DND-41 (cell line): Measurements from ENCODE around the gene DENND5B.

Experiments used
- ATAC-seq: fragments of 200-7000 bp; cut with Tn5 transposase; 3 replicates; pipeline ENCODE4 v1.9.1; 2021; ENCODE audit warnings: low read depth; ENCODE audit not compliant: insufficient read depth
- DNase-seq: peaks from one replicate; pipeline ENCODE4 v3.0.0-alpha.2; 2020
- H2AFZ ChIP-seq: 2 replicates; pipeline ENCODE4 v1.6.0; 2012; ENCODE audit warnings: low read depth, low read length
- H3K27ac ChIP-seq: 2 replicates; pipeline ENCODE4 v1.5.1; 2012; ENCODE audit warnings: low read length, inconsistent platforms
- H3K27me3 ChIP-seq: fragments of 200-600 bp; sonication (generic); 2 replicates; pipeline ENCODE4 v1.6.0; 2012; ENCODE audit warnings: low read length, mild to moderate bottlenecking, inconsistent platforms; ENCODE audit not compliant: insufficient read depth, poor library complexity
- H3K36me3 ChIP-seq: 2 replicates; pipeline ENCODE4 v1.5.1; 2012; ENCODE audit warnings: low read length, inconsistent platforms; ENCODE audit not compliant: insufficient read depth
- H3K4me1 ChIP-seq: 2 replicates; pipeline ENCODE4 v1.5.1; 2012; ENCODE audit warnings: mild to moderate bottlenecking, low read length; ENCODE audit not compliant: insufficient read depth
- H3K4me2 ChIP-seq: 2 replicates; pipeline ENCODE4 v1.6.0; 2012; ENCODE audit warnings: mild to moderate bottlenecking, moderate library complexity, low read length, inconsistent platforms; ENCODE audit not compliant: insufficient read depth
- H3K4me3 ChIP-seq, 2 experiments: fragments of 200-600 bp in 1 of 2; shearing (Covaris generic) in 1 of 2; 2 replicates each; pipeline ENCODE4 v1.5.1; 2012 to 2016; ENCODE audit warnings: inconsistent platforms in 2 of 2, low read length in 2 of 2, mild to moderate bottlenecking in 2 of 2, low read depth in 1 of 2, moderate library complexity in 1 of 2
- H3K79me2 ChIP-seq: 2 replicates; pipeline ENCODE4 v1.6.0; 2012; ENCODE audit warnings: low read length, inconsistent platforms; ENCODE audit not compliant: insufficient read depth
- H3K9ac ChIP-seq: 2 replicates; pipeline ENCODE4 v1.6.0; 2012; ENCODE audit warnings: low read depth, mild to moderate bottlenecking, inconsistent platforms, low read length, moderate library complexity
- H3K9me3 ChIP-seq: 2 replicates; pipeline ENCODE4 v1.5.1; 2012; ENCODE audit warnings: low read length, moderate library complexity, mild to moderate bottlenecking, inconsistent platforms; ENCODE audit not compliant: insufficient read depth, severe bottlenecking
- H4K20me1 ChIP-seq: 2 replicates; pipeline ENCODE4 v1.6.0; 2012; ENCODE audit warnings: low read length; ENCODE audit not compliant: insufficient read depth
- CTCF ChIP-seq: IDR thresholded peaks from 2 replicates; pipeline ENCODE4 v1.5.1; 2012; ENCODE audit warnings: borderline replicate concordance, low read length, moderate library complexity, mild to moderate bottlenecking; ENCODE audit not compliant: poor library complexity, severe bottlenecking; ENCODE audit errors: extremely low read depth
- EZH2 ChIP-seq: IDR thresholded peaks from 3 replicates; pipeline ENCODE4 v1.6.1; 2012; ENCODE audit warnings: borderline replicate concordance, low read depth, mild to moderate bottlenecking, moderate library complexity, low read length, inconsistent platforms; ENCODE audit not compliant: severe bottlenecking

DENND5B gene

DNA sequence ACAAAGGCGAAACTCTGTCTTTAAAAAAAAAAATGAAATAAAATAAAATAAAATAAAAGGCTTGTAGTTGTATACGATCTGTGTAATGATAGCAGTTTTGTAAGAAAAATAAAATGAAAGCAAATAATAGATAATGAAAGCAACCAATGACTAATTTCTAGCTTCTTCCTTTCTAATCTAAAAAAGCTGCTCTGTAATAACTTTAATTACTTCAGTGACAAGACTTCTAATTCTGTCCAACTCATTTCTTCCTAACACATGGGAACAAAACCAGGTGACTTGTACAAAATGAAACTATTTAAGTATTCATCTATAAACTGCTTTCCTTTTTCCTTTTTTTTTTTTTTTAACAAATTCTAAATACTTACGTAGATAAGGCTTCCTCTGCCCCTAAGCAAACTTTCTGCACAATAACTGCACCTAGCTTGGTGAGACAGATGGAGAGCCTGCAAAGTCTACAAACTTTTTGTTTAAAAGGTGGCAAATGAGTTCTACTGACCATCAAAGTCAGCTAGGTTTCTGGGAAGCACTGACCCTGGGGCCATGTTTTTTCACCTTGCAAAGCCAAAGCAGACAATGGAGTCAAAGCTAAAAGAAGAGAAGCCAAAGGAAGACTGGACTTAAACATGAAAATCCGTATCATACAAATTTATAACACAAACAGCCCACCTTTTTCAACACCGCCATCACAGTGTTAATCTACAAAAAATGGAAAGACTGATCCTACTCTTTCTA lies 28.2 kb downstream of the DENND5B start:
- H4K20me1 ChIP-seq, result no peaks in the 10 kb centered on the region
- no peak overlapping the region for H3K4me3 ChIP-seq
- no peaks in the 10 kb centered on the region for H3K36me3 ChIP-seq
- H2AFZ ChIP-seq, result no peak overlapping the region
- no peak overlapping the region for H3K27ac ChIP-seq
- ATAC-seq (no peak), DNase-seq (no peak)
- H3K4me1 ChIP-seq, result no peaks in the 10 kb centered on the region
- TF ChIP-seq CTCF (no peak), EZH2 (no peak)
- H3K79me2 ChIP-seq, result no peaks in the 10 kb centered on the region
- no peaks in the 10 kb centered on the region for H3K9me3 ChIP-seq
- H3K27me3 ChIP-seq, result peaks cover 27% of the 10 kb centered on the region
- no peak overlapping the region for H3K4me2 ChIP-seq
- no peak overlapping the region for H3K9ac ChIP-seq

- no peak overlapping the region for H2AFZ ChIP-seq
- no peak overlapping the region for H3K9ac ChIP-seq
- no peak overlapping the region for H3K27ac ChIP-seq
- no peaks in the 10 kb centered on the region for H4K20me1 ChIP-seq
- ATAC-seq, result no peak
- DNase-seq, result no peak
- H3K36me3 ChIP-seq, result no peaks in the 10 kb centered on the region
- no peaks in the 10 kb centered on the region for H3K9me3 ChIP-seq
- no peak overlapping the region for H3K4me2 ChIP-seq
- H3K4me1 ChIP-seq, result no peaks in the 10 kb centered on the region
- no peak overlapping the region for H3K4me3 ChIP-seq
- no peak for TF ChIP-seq EZH2
- TF ChIP-seq CTCF, result no peak
- no peaks in the 10 kb centered on the region for H3K79me2 ChIP-seq
- peaks cover 27% of the 10 kb centered on the region for H3K27me3 ChIP-seq
Observed at GRCh38 chr12:31560516-31560915, 30.4 kb downstream of the DENND5B start.

DNA sequence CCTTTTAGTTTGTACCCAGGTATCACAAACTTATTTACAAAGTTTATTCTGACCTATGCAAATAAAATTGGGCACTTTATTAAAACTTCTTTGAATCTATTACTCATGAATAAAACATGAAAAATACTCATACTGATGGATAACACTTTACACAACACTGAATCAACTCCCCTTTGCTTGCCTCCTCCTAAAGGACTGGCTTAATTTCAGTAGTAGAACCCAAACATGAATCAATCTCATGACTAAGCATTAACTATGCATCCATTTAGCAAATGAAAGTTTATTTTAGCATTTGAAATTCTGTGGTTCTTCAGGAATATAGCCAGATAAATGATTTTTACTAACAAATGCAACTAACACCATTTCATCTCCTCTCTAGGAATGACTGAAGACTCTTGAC lies 32.4 kb downstream of the DENND5B start:
- no peaks in the 10 kb centered on the region for H3K9me3 ChIP-seq
- no peaks in the 10 kb centered on the region for H3K79me2 ChIP-seq
- no peak overlapping the region for H3K27ac ChIP-seq
- no peak overlapping the region for H3K9ac ChIP-seq
- no peak overlapping the region for H3K4me2 ChIP-seq
- no peaks in the 10 kb centered on the region for H4K20me1 ChIP-seq
- ATAC-seq, result no peak
- H3K4me3 ChIP-seq, result no peak overlapping the region
- H2AFZ ChIP-seq, result no peak overlapping the region
- no peak for DNase-seq
- no peaks in the 10 kb centered on the region for H3K36me3 ChIP-seq
- TF ChIP-seq CTCF, result no peak
- no peak for TF ChIP-seq EZH2
- no peaks in the 10 kb centered on the region for H3K4me1 ChIP-seq
- peaks cover 27% of the 10 kb centered on the region for H3K27me3 ChIP-seq
